CD14-positive monocyte (primary cell): Measurements from ENCODE around the gene SLIT2. TPM values are rescaled to one million over a fixed set of nuclear protein-coding genes. Genes with fewer than 3 reads are reported as not detected.

ENCODE experiments used
- DNase-seq, 3 donors: peaks; one replicate each; pipeline ENCODE4 v3.0.0-alpha.2; 2011 to 2022
- H2AFZ ChIP-seq: 2 replicates; pipeline ENCODE4 v1.6.0; 2012; ENCODE audit warnings: mild to moderate bottlenecking, low read depth, low read length, inconsistent platforms; ENCODE audit not compliant: insufficient read depth, poor library complexity, severe bottlenecking
- H3K27ac ChIP-seq, 2 donors: 1 replicate in 1 of 2; 2 replicates in 1 of 2; pipeline ENCODE4 v1.5.1; 2012 to 2013; ENCODE audit warnings: low read length in 2 of 2, control low read depth in 1 of 2, inconsistent platforms in 1 of 2, low read depth in 1 of 2, mild to moderate bottlenecking in 1 of 2
- H3K27me3 ChIP-seq, 2 donors: one replicate each; pipeline versions ENCODE4 v1.6.0 to v1.6.1; 2011 to 2013; ENCODE audit warnings: low read length in 2 of 2; ENCODE audit not compliant: control insufficient read depth in 2 of 2, insufficient read depth in 2 of 2
- H3K36me3 ChIP-seq, 2 donors: replicated peaks in 1 of 2; 1 replicate in 1 of 2; 2 replicates in 1 of 2; pipeline versions ENCODE4 v1.5.1 to v1.6.1; 2012 to 2013; ENCODE audit warnings: low read length in 2 of 2, control low read depth in 1 of 2, inconsistent platforms in 1 of 2, mild to moderate bottlenecking in 1 of 2; ENCODE audit not compliant: insufficient read depth in 2 of 2, control insufficient read depth in 1 of 2
- H3K4me1 ChIP-seq, 2 donors: 1 replicate in 1 of 2; 2 replicates in 1 of 2; pipeline versions ENCODE4 v1.5.1 to v1.6.1; 2012 to 2013; ENCODE audit warnings: low read length in 2 of 2, control low read depth in 1 of 2, inconsistent platforms in 1 of 2, mild to moderate bottlenecking in 1 of 2, moderate library complexity in 1 of 2; ENCODE audit not compliant: insufficient read depth in 2 of 2, control insufficient read depth in 1 of 2
- H3K4me2 ChIP-seq: replicated peaks from 2 replicates; pipeline ENCODE3; 2012; ENCODE audit warnings: low read length, moderate library complexity, mild to moderate bottlenecking; ENCODE audit not compliant: poor library complexity, severe bottlenecking; ENCODE audit errors: extremely low read depth
- H3K4me3 ChIP-seq, 3 experiments: fragments of 200-600 bp in 1 of 3; sonication (generic) in 1 of 3; replicated peaks in 1 of 3; 1 replicate in 2 of 3; 2 replicates in 1 of 3; pipeline ENCODE4 v1.5.1; 2011 to 2013; ENCODE audit warnings: low read length in 3 of 3, mild to moderate bottlenecking in 3 of 3, control low read depth in 2 of 3, low read depth in 2 of 3, inconsistent platforms in 1 of 3, moderate library complexity in 1 of 3
- H3K79me2 ChIP-seq: 2 replicates; pipeline ENCODE4 v1.6.0; 2012; ENCODE audit warnings: mild to moderate bottlenecking, control low read depth, inconsistent platforms, low read length, moderate library complexity; ENCODE audit not compliant: insufficient read depth
- H3K9ac ChIP-seq: 2 replicates; pipeline ENCODE4 v1.6.0; 2017; ENCODE audit warnings: low read length, mild to moderate bottlenecking; ENCODE audit not compliant: insufficient read depth, poor library complexity, severe bottlenecking
- H3K9me3 ChIP-seq, 2 donors: replicated peaks in 1 of 2; 1 replicate in 1 of 2; 2 replicates in 1 of 2; pipeline versions ENCODE4 v1.5.1 to v1.6.1; 2012 to 2013; ENCODE audit warnings: low read length in 2 of 2, control low read depth in 1 of 2; ENCODE audit not compliant: control insufficient read depth in 1 of 2, insufficient read depth in 1 of 2
- H4K20me1 ChIP-seq: 2 replicates; pipeline ENCODE4 v1.6.0; 2012; ENCODE audit warnings: mild to moderate bottlenecking, low read length, control low read depth, moderate library complexity; ENCODE audit not compliant: insufficient read depth
- H3K27ac Mint-ChIP-seq, 7 donors: one replicate each; pipeline ENCODE4 v1.8.0; 2020; ENCODE audit warnings: mild to moderate bottlenecking in 7 of 7, mixed read lengths in 7 of 7, moderate library complexity in 6 of 7, inconsistent platforms in 2 of 7
- H3K27me3 Mint-ChIP-seq, 3 donors: one replicate each; pipeline ENCODE4 v1.8.0; 2021 to 2022; ENCODE audit warnings: low read depth in 3 of 3, mild to moderate bottlenecking in 3 of 3, mixed read lengths in 3 of 3, moderate library complexity in 3 of 3, inconsistent platforms in 1 of 3
- H3K36me3 Mint-ChIP-seq, 2 donors: one replicate each; pipeline ENCODE4 v1.8.0; 2020; ENCODE audit warnings: mixed read lengths in 2 of 2, inconsistent platforms in 1 of 2, mild to moderate bottlenecking in 1 of 2
- H3K4me1 Mint-ChIP-seq: one replicate; pipeline ENCODE4 v1.8.0; 2020; ENCODE audit warnings: mild to moderate bottlenecking, mixed read lengths
- H3K4me3 Mint-ChIP-seq, 2 donors: one replicate each; pipeline ENCODE4 v1.8.0; 2020; ENCODE audit warnings: mild to moderate bottlenecking in 2 of 2, mixed read lengths in 2 of 2, moderate library complexity in 1 of 2
- H3K9me3 Mint-ChIP-seq, 7 donors: one replicate each; pipeline ENCODE4 v1.8.0; 2020 to 2022; ENCODE audit warnings: mixed read lengths in 7 of 7, mild to moderate bottlenecking in 6 of 7, moderate library complexity in 6 of 7, inconsistent platforms in 2 of 7
- WGBS: methylation state at CpG from one replicate; pipeline ENCODE4 v1.1.5; 2013; ENCODE audit warnings: missing lambda C conversion rate; ENCODE audit not compliant: insufficient coverage; 5-methylcytosine and 5-hydroxymethylcytosine counted together
- intact Hi-C, 2 donors: fragments of 100-400 bp; cut with micrococcal nuclease; formaldehyde crosslinking; loops; one replicate each; pipeline versions ENCODE4 v1.15.0 to v1.15.1; 2023
- polyA plus RNA-seq, 3 donors: library from polyadenylated mRNA; depleted of rRNA in 1 of 3; unstranded in 2 of 3; stranded (reverse) in 1 of 3; fragments of 300-500 nt in 2 of 3; fragments of >200 nt in 1 of 3; fragmentation: Illumina TruSeq in 2 of 3; gene quantifications; 1 replicate in 2 of 3; 2 replicates in 1 of 3; pipeline ENCODE4 v1.2.3, GENCODE V29; 2012 to 2021
- TF ChIP-seq, protein P1 (sequence below): fragments of 200-600 bp; IDR thresholded peaks from one replicate; pipeline ENCODE4 v1.8.0; 2022; ENCODE audit warnings: antibody characterized with exemption, mild to moderate bottlenecking

Gene SLIT2
- polyA plus RNA-seq, 3 donors, result 0.08 TPM; not detected in 2

DNA sequence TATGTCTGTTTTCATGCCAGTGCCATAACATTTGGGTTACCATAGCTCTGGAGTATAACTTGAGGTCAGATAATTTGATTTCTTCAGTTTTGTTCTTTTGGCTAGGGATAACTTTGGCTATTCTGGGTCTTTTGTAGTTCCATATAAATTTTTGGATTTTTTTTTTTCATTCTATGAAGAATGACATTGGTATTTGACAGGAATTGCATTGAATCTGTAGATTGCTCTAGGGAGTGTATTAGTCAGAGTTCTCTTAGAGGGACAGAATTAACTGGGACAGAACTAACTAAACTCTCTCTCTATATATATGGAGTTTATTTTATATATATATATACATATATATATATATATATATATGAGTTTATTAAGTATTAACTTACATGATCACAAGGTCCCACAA lies 32.2 kb upstream of the SLIT2 start:
- Histone ChIP-seq H3K79me2 (no peaks in the 10 kb centered on the region), H2AFZ (no peak overlapping the region), H3K4me3 (no peak overlapping the region), H4K20me1 (no peaks in the 10 kb centered on the region), H3K27ac (no peak overlapping the region), H3K36me3 (no peaks in the 10 kb centered on the region), H3K27me3 (no peaks in the 10 kb centered on the region), H3K9ac (no peak overlapping the region), H3K9me3 (no peaks in the 10 kb centered on the region), H3K4me1 (no peaks in the 10 kb centered on the region), H3K4me2 (no peak overlapping the region)
- Mint-ChIP-seq H3K36me3 (no peaks in the 10 kb centered on the region), H3K27ac (no peak overlapping the region), H3K4me1 (no peaks in the 10 kb centered on the region), H3K9me3 (peaks cover 0 to 4% (median 3%) of the 10 kb centered on the region in 7 donors), H3K4me3 (no peak overlapping the region), H3K27me3 (peaks cover 0 to 1% (median 0%) of the 10 kb centered on the region in 3 donors)
- DNase-seq, result no peak
- TF ChIP-seq, protein P1, sequence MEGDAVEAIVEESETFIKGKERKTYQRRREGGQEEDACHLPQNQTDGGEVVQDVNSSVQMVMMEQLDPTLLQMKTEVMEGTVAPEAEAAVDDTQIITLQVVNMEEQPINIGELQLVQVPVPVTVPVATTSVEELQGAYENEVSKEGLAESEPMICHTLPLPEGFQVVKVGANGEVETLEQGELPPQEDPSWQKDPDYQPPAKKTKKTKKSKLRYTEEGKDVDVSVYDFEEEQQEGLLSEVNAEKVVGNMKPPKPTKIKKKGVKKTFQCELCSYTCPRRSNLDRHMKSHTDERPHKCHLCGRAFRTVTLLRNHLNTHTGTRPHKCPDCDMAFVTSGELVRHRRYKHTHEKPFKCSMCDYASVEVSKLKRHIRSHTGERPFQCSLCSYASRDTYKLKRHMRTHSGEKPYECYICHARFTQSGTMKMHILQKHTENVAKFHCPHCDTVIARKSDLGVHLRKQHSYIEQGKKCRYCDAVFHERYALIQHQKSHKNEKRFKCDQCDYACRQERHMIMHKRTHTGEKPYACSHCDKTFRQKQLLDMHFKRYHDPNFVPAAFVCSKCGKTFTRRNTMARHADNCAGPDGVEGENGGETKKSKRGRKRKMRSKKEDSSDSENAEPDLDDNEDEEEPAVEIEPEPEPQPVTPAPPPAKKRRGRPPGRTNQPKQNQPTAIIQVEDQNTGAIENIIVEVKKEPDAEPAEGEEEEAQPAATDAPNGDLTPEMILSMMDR, result no peak
- intact Hi-C loops, result no loop called here

GRCh38 chr4:20237894-20238537 lies 13.7 kb upstream of the SLIT2 start:
- H3K36me3 Mint-ChIP-seq, result no peaks in the 10 kb centered on the region
- no peak overlapping the region for H3K4me3 Mint-ChIP-seq
- TF ChIP-seq, protein P1, result no peak
- H3K27ac ChIP-seq, result no peak overlapping the region
- no peak overlapping the region for H3K27ac Mint-ChIP-seq
- no peak overlapping the region for H2AFZ ChIP-seq
- no peaks in the 10 kb centered on the region for H3K9me3 ChIP-seq
- no peaks in the 10 kb centered on the region for H3K9me3 Mint-ChIP-seq
- WGBS, result no CpG with 5 or more reads among the region's 3 CpGs
- H3K4me3 ChIP-seq, result no peak overlapping the region
- peaks cover 0 to 7% (median 2%) of the 10 kb centered on the region in 3 donors for H3K27me3 Mint-ChIP-seq
- no peak overlapping the region for H3K4me2 ChIP-seq
- H3K4me1 ChIP-seq, result no peaks in the 10 kb centered on the region
- H3K27me3 ChIP-seq, result no peaks in the 10 kb centered on the region
- no peaks in the 10 kb centered on the region for H3K36me3 ChIP-seq
- H4K20me1 ChIP-seq, result no peaks in the 10 kb centered on the region
- intact Hi-C loops, result no loop called here
- H3K9ac ChIP-seq, result no peak overlapping the region
- H3K79me2 ChIP-seq, result no peaks in the 10 kb centered on the region
- no peak for DNase-seq
- no peaks in the 10 kb centered on the region for H3K4me1 Mint-ChIP-seq
